ENCODE measurements around the gene FRMPD1. TPM values are rescaled to one million over a fixed set of nuclear protein-coding genes. Genes with fewer than 3 reads are reported as not detected.

FRMPD1 gene
- total and polyA plus RNA-seq, 8 donors: 0.16 to 1.5 (median 0.53) TPM

GRCh38 chr9:37692622-37693221 lies 42.0 kb downstream of the FRMPD1 start:
- Histone ChIP-seq H3K4me3 (peak overlapping the region in 2 of 4 donors; percentile 24 to 32), H3K27me3 (no peaks in the 10 kb centered on the region), H3K4me1 (no peaks in the 10 kb centered on the region), H3K27ac (peak overlapping the region; percentile 40 to 72 (median 60)), H3K36me3 (no peaks in the 10 kb centered on the region), H3K9me3 (no peaks in the 10 kb centered on the region)
- no peak for TF ChIP-seq CTCF (IDR thresholded peaks at IDR 0.05)
- intact Hi-C loops (cut with DNase I): no loop called here
- ATAC-seq: peak; percentile 95 to 97 (median 96)
- no peak for FAIRE-seq
- DNase-seq: peak; percentile 68 to 80 (median 74)
- 26 to 33% methylated on average over 11 of the region's 11 CpGs for WGBS, 2 donors

- peak; percentile 89 to 93 (median 90) for ATAC-seq
- Histone ChIP-seq H3K27me3 (no peaks in the 10 kb centered on the region), H3K4me3 (peak overlapping the region in 2 of 4 donors; percentile 24 to 32), H3K4me1 (no peaks in the 10 kb centered on the region), H3K36me3 (no peaks in the 10 kb centered on the region), H3K9me3 (no peaks in the 10 kb centered on the region), H3K27ac (peak overlapping the region; percentile 40 to 72 (median 60))
- 4 to 11% methylated on average over 4 of the region's 4 CpGs for WGBS, 2 donors
- FAIRE-seq: no peak
- peak in 4 of 6 donors; percentile 27 to 50 (median 41) for DNase-seq
- no peak for TF ChIP-seq CTCF (IDR thresholded peaks at IDR 0.05)
- intact Hi-C loops (cut with DNase I): no loop called here
Measured at GRCh38 chr9:37693260-37693659, 42.5 kb downstream of the FRMPD1 start.

GRCh38 chr9:37694355-37694754 lies 43.6 kb downstream of the FRMPD1 start:
- Histone ChIP-seq H3K4me1 (no peaks in the 10 kb centered on the region), H3K27ac (no peak overlapping the region), H3K9me3 (no peaks in the 10 kb centered on the region), H3K4me3 (no peak overlapping the region), H3K36me3 (no peaks in the 10 kb centered on the region), H3K27me3 (no peaks in the 10 kb centered on the region)
- no peak for FAIRE-seq
- DNase-seq: no peak
- no peak for ATAC-seq
- WGBS, 2 donors: 90 to 91% methylated on average over 5 of the region's 5 CpGs
- no peak for TF ChIP-seq CTCF (IDR thresholded peaks at IDR 0.05)
- intact Hi-C loops (cut with DNase I): no loop called here

GRCh38 chr9:37696528-37696927 lies 45.8 kb downstream of the FRMPD1 start:
- no peak for FAIRE-seq
- no peak overlapping the region for H3K27ac ChIP-seq
- no peaks in the 10 kb centered on the region for H3K27me3 ChIP-seq
- no peak overlapping the region for H3K4me3 ChIP-seq
- no peak for TF ChIP-seq CTCF (IDR thresholded peaks at IDR 0.05)
- H3K36me3 ChIP-seq: no peaks in the 10 kb centered on the region
- intact Hi-C loops (cut with DNase I): no loop called here
- WGBS, 2 donors: 68 to 71% methylated on average over 1 of the region's 1 CpG
- no peak for ATAC-seq
- H3K4me1 ChIP-seq: no peaks in the 10 kb centered on the region
- DNase-seq: no peak
- no peaks in the 10 kb centered on the region for H3K9me3 ChIP-seq

- DNase-seq (no peak), FAIRE-seq (no peak), ATAC-seq (no peak)
- no peaks in the 10 kb centered on the region for H3K9me3 ChIP-seq
- H3K4me1 ChIP-seq: no peaks in the 10 kb centered on the region
- H3K27me3 ChIP-seq: no peaks in the 10 kb centered on the region
- WGBS, 2 donors: 69 to 78% methylated on average over 3 of the region's 3 CpGs
- H3K27ac ChIP-seq: no peak overlapping the region
- TF ChIP-seq CTCF (IDR thresholded peaks at IDR 0.05): no peak
- no peak overlapping the region for H3K4me3 ChIP-seq
- intact Hi-C loops (cut with DNase I): no loop called here
- no peaks in the 10 kb centered on the region for H3K36me3 ChIP-seq
Measured at GRCh38 chr9:37700131-37700530, 49.4 kb downstream of the FRMPD1 start.
